ENCODE data around the gene MAOA. TPM values are rescaled to one million over a fixed set of nuclear protein-coding genes. Genes with fewer than 3 reads are reported as not detected.

MAOA gene
- total and polyA plus RNA-seq, 12 donors = 15.5 to 93.0 (median 53.4) TPM

DNA sequence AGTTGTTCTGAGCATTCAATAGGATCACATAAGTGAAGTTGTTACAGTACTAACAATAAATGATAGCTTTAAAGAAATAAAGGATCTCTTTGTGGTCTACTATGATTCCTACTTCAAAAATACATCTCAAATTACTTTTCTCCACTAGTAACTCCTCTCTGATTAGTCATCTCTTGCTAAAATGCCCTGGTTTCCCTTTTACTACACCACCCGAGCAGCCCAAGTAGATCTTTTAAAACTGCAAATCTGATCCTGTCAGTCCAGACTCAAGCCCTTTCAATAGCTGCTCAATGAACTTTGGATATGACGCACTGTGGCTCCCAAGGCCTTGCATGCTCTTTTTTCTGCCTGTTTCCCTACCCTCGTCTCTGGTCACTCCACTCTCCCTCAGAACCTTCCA, 97.5 kb downstream of the MAOA start:
- no peaks in the 10 kb centered on the region for H3K36me3 ChIP-seq (replicated peaks in 1 of 2)
- no peak overlapping the region for H3K27ac ChIP-seq
- intact Hi-C loops (cut with DNase I) = loop anchor here in 1 of 2 donors (10.0 kb wide), 1 partner anchor 179 kb away; no protein-coding TSS in a partner anchor
- 72 to 91% (median 81%) methylated on average over 3 of the region's 3 CpGs for WGBS, 4 donors
- H3K9me3 ChIP-seq (replicated peaks in 1 of 3) = no peaks in the 10 kb centered on the region
- H3K27me3 ChIP-seq = no peaks in the 10 kb centered on the region
- H3K4me3 ChIP-seq = no peak overlapping the region
- TF ChIP-seq, protein P1, sequence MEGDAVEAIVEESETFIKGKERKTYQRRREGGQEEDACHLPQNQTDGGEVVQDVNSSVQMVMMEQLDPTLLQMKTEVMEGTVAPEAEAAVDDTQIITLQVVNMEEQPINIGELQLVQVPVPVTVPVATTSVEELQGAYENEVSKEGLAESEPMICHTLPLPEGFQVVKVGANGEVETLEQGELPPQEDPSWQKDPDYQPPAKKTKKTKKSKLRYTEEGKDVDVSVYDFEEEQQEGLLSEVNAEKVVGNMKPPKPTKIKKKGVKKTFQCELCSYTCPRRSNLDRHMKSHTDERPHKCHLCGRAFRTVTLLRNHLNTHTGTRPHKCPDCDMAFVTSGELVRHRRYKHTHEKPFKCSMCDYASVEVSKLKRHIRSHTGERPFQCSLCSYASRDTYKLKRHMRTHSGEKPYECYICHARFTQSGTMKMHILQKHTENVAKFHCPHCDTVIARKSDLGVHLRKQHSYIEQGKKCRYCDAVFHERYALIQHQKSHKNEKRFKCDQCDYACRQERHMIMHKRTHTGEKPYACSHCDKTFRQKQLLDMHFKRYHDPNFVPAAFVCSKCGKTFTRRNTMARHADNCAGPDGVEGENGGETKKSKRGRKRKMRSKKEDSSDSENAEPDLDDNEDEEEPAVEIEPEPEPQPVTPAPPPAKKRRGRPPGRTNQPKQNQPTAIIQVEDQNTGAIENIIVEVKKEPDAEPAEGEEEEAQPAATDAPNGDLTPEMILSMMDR (IDR thresholded peaks at IDR 0.05) = no peak
- TF ChIP-seq POLR2A (IDR thresholded peaks at IDR 0.05) = no peak
- no peaks in the 10 kb centered on the region for H3K4me1 ChIP-seq (replicated peaks in 1 of 2)
- DNase-seq = no peak

- no peak for DNase-seq
- no peak overlapping the region for H3K27ac ChIP-seq
- TF ChIP-seq, protein P1 (IDR thresholded peaks at IDR 0.05) = no peak
- TF ChIP-seq POLR2A (IDR thresholded peaks at IDR 0.05) = no peak
- H3K4me1 ChIP-seq (replicated peaks in 1 of 2) = no peaks in the 10 kb centered on the region
- intact Hi-C loops (cut with DNase I) = loop anchor here in 1 of 2 donors (10.0 kb wide), 1 partner anchor 181 kb away; no protein-coding TSS in a partner anchor
- no peaks in the 10 kb centered on the region for H3K36me3 ChIP-seq (replicated peaks in 1 of 2)
- H3K9me3 ChIP-seq (replicated peaks in 1 of 3) = no peaks in the 10 kb centered on the region
- H3K4me3 ChIP-seq = no peak overlapping the region
- H3K27me3 ChIP-seq = no peaks in the 10 kb centered on the region
- WGBS, 4 donors = 71 to 93% (median 79%) methylated on average over 3 to 5 of the region's 5 CpGs
Measured at GRCh38 chrX:43756076-43756475, 100.0 kb downstream of the MAOA start.

GRCh38 chrX:43758044-43758443, 101.9 kb downstream of the MAOA start:
- no peaks in the 10 kb centered on the region for H3K36me3 ChIP-seq (replicated peaks in 1 of 2)
- 66 to 91% (median 75%) methylated on average over 3 to 7 of the region's 7 CpGs for WGBS, 4 donors
- no peaks in the 10 kb centered on the region for H3K27me3 ChIP-seq
- H3K9me3 ChIP-seq (replicated peaks in 1 of 3) = no peaks in the 10 kb centered on the region
- H3K27ac ChIP-seq = no peak overlapping the region
- no peak overlapping the region for H3K4me3 ChIP-seq
- H3K4me1 ChIP-seq (replicated peaks in 1 of 2) = no peaks in the 10 kb centered on the region
- TF ChIP-seq POLR2A (IDR thresholded peaks at IDR 0.05) = no peak
- TF ChIP-seq, protein P1 (IDR thresholded peaks at IDR 0.05) = no peak
- DNase-seq = no peak
- intact Hi-C loops (cut with DNase I) = loop anchor here in 1 of 2 donors (10.0 kb wide), 1 partner anchor 183 kb away; no protein-coding TSS in a partner anchor

DNA sequence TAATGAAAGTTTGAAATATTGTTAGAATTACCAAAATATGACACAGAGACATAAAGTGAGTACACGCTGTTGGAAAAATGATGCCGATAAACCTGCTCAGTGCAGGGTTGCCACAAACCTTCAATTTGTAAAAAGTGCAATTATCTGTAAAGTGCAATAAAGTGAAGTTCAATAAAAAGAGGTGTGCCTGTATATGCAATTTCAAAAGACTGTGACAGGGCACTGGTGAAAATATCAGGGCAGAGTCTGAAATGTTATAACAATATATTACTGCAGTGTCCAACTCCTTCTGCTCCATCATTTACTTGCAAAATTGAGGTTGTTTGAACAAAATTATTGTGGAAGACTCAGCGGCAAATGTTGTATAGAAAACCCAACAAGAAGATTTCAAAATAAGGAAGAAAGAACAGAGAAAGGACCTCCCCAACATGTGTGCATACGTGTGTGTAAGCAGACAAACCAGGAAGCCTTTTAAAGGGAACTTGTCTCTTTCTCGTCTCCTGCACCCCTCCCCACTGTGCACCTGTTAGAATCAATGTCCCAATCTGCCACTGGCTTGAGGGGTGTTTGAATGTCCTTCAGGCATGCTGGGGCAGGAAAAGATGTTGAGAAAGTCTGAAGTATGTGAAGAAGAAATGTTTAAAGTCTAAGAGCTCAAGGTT, 130.0 kb downstream of the MAOA start:
- 83 to 94% (median 87%) methylated on average over 5 of the region's 5 CpGs for WGBS, 4 donors
- TF ChIP-seq, protein P1 (IDR thresholded peaks at IDR 0.05) = no peak
- TF ChIP-seq POLR2A (IDR thresholded peaks at IDR 0.05) = no peak
- no peaks in the 10 kb centered on the region for H3K4me1 ChIP-seq (replicated peaks in 1 of 2)
- H3K27ac ChIP-seq = no peak overlapping the region
- H3K9me3 ChIP-seq (replicated peaks in 1 of 3) = no peaks in the 10 kb centered on the region
- DNase-seq = no peak
- no peaks in the 10 kb centered on the region for H3K36me3 ChIP-seq (replicated peaks in 1 of 2)
- intact Hi-C loops (cut with DNase I) = no loop called here
- H3K27me3 ChIP-seq = no peaks in the 10 kb centered on the region
- H3K4me3 ChIP-seq = no peak overlapping the region

Other genes starting within 250 kb of the MAOA start
- gene MAOB, start 226.2 kb downstream of the MAOA start, total RNA-seq = 10 to 100 TPM; 10.8 to 90.0 (median 46.6) TPM
- gene MAOB, start 226.2 kb downstream of the MAOA start, polyA plus RNA-seq = 10 to 100 TPM; 16.5 to 49.4 (median 27.6) TPM